K562 (cell line): ENCODE measurements around the gene CDPF1. TPM values are rescaled to one million over a fixed set of nuclear protein-coding genes. Genes with fewer than 3 reads are reported as not detected.
A peak's percentile ranks its signal among the peaks of the same experiment; 100 is the strongest.

Experiments
- CREB3L1 ChIP-seq: fragments of 450-650 bp; IDR thresholded peaks from 2 replicates; pipeline ENCODE4 v1.6.1; 2014; ENCODE audit warnings: low read depth, mild to moderate bottlenecking, moderate library complexity, borderline replicate concordance
- FOXA3 ChIP-seq, 2 experiments: fragments of 450-650 bp in 1 of 2; sonication (generic) in 1 of 2; formaldehyde crosslinking; IDR thresholded peaks in 1 of 2; conservative IDR thresholded peaks in 1 of 2; 2 replicates each; pipeline versions ENCODE4 v1.4.0 to v1.8.0; 2020 to 2022; ENCODE audit warnings: mild to moderate bottlenecking in 2 of 2, missing genetic modification reagents in 1 of 2
- IRF9 ChIP-seq: fragments of 450-650 bp; IDR thresholded peaks from 2 replicates; pipeline ENCODE4 v1.6.1; 2016; ENCODE audit warnings: missing biosample characterization, missing genetic modification characterization
- MAZ ChIP-seq, 2 experiments: fragments of 450-650 bp in 1 of 2; sonication (generic) in 1 of 2; formaldehyde crosslinking; IDR thresholded peaks in 1 of 2; conservative IDR thresholded peaks in 1 of 2; 2 replicates each; pipeline versions ENCODE4 v1.4.0 to v1.5.0; 2020; ENCODE audit warnings: mild to moderate bottlenecking in 1 of 2, missing genetic modification reagents in 1 of 2
- MEF2D ChIP-seq: conservative IDR thresholded peaks from 2 replicates; pipeline ENCODE4 v1.6.1; 2016; ENCODE audit warnings: low read depth, missing genetic modification characterization, missing compliant biosample characterization
- NCOA1 ChIP-seq: fragments of 450-650 bp; IDR thresholded peaks from 2 replicates; pipeline ENCODE4 v1.6.1; 2016; ENCODE audit warnings: low read depth
- RBM22 ChIP-seq: fragments of 200-400 bp; formaldehyde crosslinking; IDR thresholded peaks from 2 replicates; pipeline ENCODE4 v1.6.1; 2018; ENCODE audit warnings: low read length, low read depth; ENCODE audit not compliant: poor library complexity, severe bottlenecking
- STAT6 ChIP-seq: sonication (generic); formaldehyde crosslinking; IDR thresholded peaks from 2 replicates; pipeline ENCODE4 v1.8.1; 2023; ENCODE audit warnings: mild to moderate bottlenecking, missing genetic modification reagents
- polyA plus RNA-seq, 8 experiments: library from polyadenylated mRNA; depleted of rRNA in 4 of 8; stranded (reverse) in 5 of 8; unstranded in 3 of 8; fragments of >200 nt; fragmentation: Nextera tagmentation in 2 of 8; fragmentation: Illumina TruSeq in 1 of 8; extraction: Ambion mirVana in 2 of 8; extraction: Trizol in 1 of 8; gene quantifications; 2 replicates each; pipeline versions ENCODE4 v1.2.1 to v1.2.3, GENCODE V29; 2011 to 2014; ENCODE audit warnings: inconsistent platforms in 1 of 8, missing spikeins in 1 of 8
- total RNA-seq, 7 experiments: library from RNA; depleted of rRNA in 6 of 7; stranded (reverse); fragments of >200 nt in 6 of 7; fragmentation: Illumina TruSeq in 2 of 7; extraction: Trizol in 2 of 7; gene quantifications; 2 replicates each; pipeline versions ENCODE4 v1.2.1 to v1.2.3, GENCODE V29; 2011 to 2021; ENCODE audit warnings: low replicate concordance in 1 of 7
- TF ChIP-seq, protein P1 (sequence below): fragments of 200-800 bp; sonication (Bioruptor generic); IDR thresholded peaks from 2 replicates; pipeline ENCODE4 v1.6.1; 2017; ENCODE audit warnings: missing genetic modification characterization, missing compliant biosample characterization
- TF ChIP-seq, protein P2 (sequence below): fragments of 250-450 bp; sonication (Bioruptor Pico); IDR thresholded peaks from 2 replicates; pipeline ENCODE4 v1.5.0; 2021; ENCODE audit warnings: mild to moderate bottlenecking, moderate library complexity

The CDPF1 gene
- total and polyA plus RNA-seq, 9 of the 15 experiments (the other 6 are each of a cell fraction or from before 2014, with no cell fraction given), result 0.84 to 19.5 (median 9.1) TPM

- TF ChIP-seq STAT6 (CRISPR knock-in tag), result no peak
- TF ChIP-seq NCOA1, result peak; percentile 38; the same call in 1 of the 2 replicates
- TF ChIP-seq MEF2D (tag), result 0 out of 2 replicates have a peak, but pooled peaks have one; percentile 23
- TF ChIP-seq FOXA3 (CRISPR knock-in tag; conservative IDR thresholded peaks at IDR 0.05 in 1 of 2, IDR thresholded peaks at IDR 0.05 in 1 of 2), result no peak
- TF ChIP-seq IRF9 (tag), result no peak
- peak; percentile 75 for TF ChIP-seq CREB3L1
- TF ChIP-seq, protein P1, sequence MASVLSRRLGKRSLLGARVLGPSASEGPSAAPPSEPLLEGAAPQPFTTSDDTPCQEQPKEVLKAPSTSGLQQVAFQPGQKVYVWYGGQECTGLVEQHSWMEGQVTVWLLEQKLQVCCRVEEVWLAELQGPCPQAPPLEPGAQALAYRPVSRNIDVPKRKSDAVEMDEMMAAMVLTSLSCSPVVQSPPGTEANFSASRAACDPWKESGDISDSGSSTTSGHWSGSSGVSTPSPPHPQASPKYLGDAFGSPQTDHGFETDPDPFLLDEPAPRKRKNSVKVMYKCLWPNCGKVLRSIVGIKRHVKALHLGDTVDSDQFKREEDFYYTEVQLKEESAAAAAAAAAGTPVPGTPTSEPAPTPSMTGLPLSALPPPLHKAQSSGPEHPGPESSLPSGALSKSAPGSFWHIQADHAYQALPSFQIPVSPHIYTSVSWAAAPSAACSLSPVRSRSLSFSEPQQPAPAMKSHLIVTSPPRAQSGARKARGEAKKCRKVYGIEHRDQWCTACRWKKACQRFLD (CRISPR knock-in tag), result no peak
- TF ChIP-seq MAZ (CRISPR knock-in tag; conservative IDR thresholded peaks at IDR 0.05 in 1 of 2, IDR thresholded peaks at IDR 0.05 in 1 of 2), result peak in 1 of 2 experiments; percentile 13; a peak in 3 of 4 replicates
- peak; percentile 39 for TF ChIP-seq RBM22
- TF ChIP-seq, protein P2, sequence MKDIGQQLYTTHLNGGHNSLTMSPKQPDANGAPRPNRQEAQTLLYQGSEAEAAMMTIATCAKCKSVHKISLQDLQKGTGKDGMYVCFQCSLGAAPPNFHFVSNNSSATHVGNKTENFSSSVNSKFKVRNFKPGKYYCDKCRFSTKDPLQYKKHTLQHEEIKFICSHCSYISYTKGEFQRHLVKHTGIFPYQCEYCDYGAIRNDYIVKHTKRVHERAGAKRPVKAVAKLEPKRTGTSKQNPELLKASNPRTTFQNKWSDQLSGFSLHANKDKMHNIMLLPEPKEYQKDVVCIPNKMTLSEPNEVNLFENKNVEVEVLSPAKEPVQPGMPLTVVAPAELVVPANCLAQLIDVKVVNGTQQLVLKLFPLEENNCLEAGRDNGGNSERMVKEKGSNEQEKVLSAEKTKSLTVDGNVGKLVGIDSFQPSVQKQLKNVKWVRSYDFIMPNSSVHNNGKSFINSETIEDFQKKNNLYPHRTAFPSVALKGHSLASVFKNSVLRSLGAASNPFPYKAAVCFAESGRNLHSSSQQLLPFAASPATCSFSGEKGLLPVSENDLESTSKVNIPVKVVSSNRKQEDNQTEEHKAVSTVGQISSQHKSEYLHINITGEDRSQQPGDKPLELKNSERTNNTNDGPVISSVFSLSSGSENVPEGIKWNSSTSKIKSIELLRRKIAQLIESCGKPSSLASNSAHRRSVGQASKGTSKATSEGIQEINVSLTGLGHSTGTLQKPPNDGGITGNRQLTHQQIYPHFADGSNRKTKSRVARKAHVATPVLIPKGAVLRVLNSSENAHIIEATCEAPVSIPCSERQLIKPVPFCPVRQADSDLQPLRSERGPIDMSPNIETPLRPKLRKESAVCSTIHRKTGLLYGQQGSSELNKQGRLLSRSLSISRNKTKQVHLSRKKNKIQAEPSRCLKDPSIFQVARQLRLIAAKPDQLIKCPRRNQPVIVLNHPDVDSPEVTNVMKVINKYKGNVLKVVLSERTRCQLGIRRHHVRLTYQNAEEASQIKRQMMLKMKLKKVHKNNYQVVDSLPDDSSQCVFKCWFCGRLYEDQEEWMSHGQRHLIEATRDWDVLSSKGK (CRISPR knock-in tag), result no peak
These were observed 46.4 kb upstream of the CDPF1 start, which contains the start of gene GTSE1 (continued) for GRCh38 chr22:46296257-46297150.
